WERI-Rb-1 (cell line): ENCODE results near the gene LTB.

Source experiments
- DNase-seq: peaks from one replicate; pipeline ENCODE4 v3.0.0-alpha.2; 2020
- H3K27ac ChIP-seq: fragments of 250-450 bp; sonication (Bioruptor Pico); 2 replicates; pipeline ENCODE4 v1.5.1; 2020; ENCODE audit warnings: mild to moderate bottlenecking, moderate library complexity
- H3K27me3 ChIP-seq: fragments of 250-450 bp; sonication (Bioruptor Pico); 2 replicates; pipeline ENCODE4 v1.5.1; 2021; ENCODE audit warnings: mild to moderate bottlenecking, low read depth, moderate library complexity; ENCODE audit not compliant: insufficient read depth, severe bottlenecking
- H3K36me3 ChIP-seq: fragments of 250-450 bp; sonication (Bioruptor Pico); 2 replicates; pipeline ENCODE4 v1.5.1; 2020; ENCODE audit warnings: mild to moderate bottlenecking, moderate library complexity
- H3K4me3 ChIP-seq: 2 replicates; pipeline ENCODE4 v1.5.1; 2011; ENCODE audit warnings: low read depth, mild to moderate bottlenecking, control low read depth, low read length
- H3K9me3 ChIP-seq: fragments of 250-450 bp; sonication (Bioruptor Pico); 2 replicates; pipeline ENCODE4 v1.5.1; 2021; ENCODE audit warnings: mild to moderate bottlenecking, moderate library complexity; ENCODE audit not compliant: severe bottlenecking
- CTCF ChIP-seq: IDR thresholded peaks from 2 replicates; pipeline ENCODE4 v1.5.1; 2011; ENCODE audit warnings: low read depth, mild to moderate bottlenecking, control low read depth, inconsistent platforms, low read length

The LTB gene

GRCh38 chr6:31614684-31615578 lies 32.7 kb upstream of the LTB start, which contains the start of gene AIF1:
TSS of gene AIF1 (plus strand) at chr6:31615234. CDS start at chr6:31615330, 96 bp downstream.
- no peak within 1 kb of the TSS for H3K4me3 ChIP-seq
- no peak for DNase-seq
- no peaks in the 10 kb centered on the region for H3K9me3 ChIP-seq
- no peak for TF ChIP-seq CTCF
- no peak within 1 kb of the TSS for H3K27ac ChIP-seq
- H3K36me3 ChIP-seq: no peaks in the 10 kb centered on the region
- no peaks in the 10 kb centered on the region for H3K27me3 ChIP-seq

GRCh38 chr6:31614075-31614619 lies 31.9 kb upstream of the LTB start:
- H3K4me3 ChIP-seq: no peak overlapping the region
- TF ChIP-seq CTCF: no peak
- no peaks in the 10 kb centered on the region for H3K36me3 ChIP-seq
- H3K27me3 ChIP-seq: no peaks in the 10 kb centered on the region
- no peak for DNase-seq
- no peaks in the 10 kb centered on the region for H3K9me3 ChIP-seq
- H3K27ac ChIP-seq: no peak overlapping the region

- no peak for DNase-seq
- no peak for TF ChIP-seq CTCF
- no peak overlapping the region for H3K4me3 ChIP-seq
- H3K9me3 ChIP-seq: no peaks in the 10 kb centered on the region
- no peak overlapping the region; the same call in 1 of the 2 replicates for H3K27ac ChIP-seq
- no peaks in the 10 kb centered on the region for H3K27me3 ChIP-seq
- H3K36me3 ChIP-seq: no peaks in the 10 kb centered on the region
These were observed 28.7 kb upstream of the LTB start for GRCh38 chr6:31610968-31611367.

- no peaks in the 10 kb centered on the region for H3K27me3 ChIP-seq
- H3K4me3 ChIP-seq: no peak overlapping the region
- H3K36me3 ChIP-seq: no peaks in the 10 kb centered on the region
- no peak for DNase-seq
- no peaks in the 10 kb centered on the region for H3K9me3 ChIP-seq
- H3K27ac ChIP-seq: no peak overlapping the region
- TF ChIP-seq CTCF: no peak
These were observed 27.5 kb upstream of the LTB start for GRCh38 chr6:31609519-31610406.

- Histone ChIP-seq H3K9me3 (no peaks in the 10 kb centered on the region), H3K4me3 (no peak overlapping the region), H3K36me3 (no peaks in the 10 kb centered on the region), H3K27ac (no peak overlapping the region), H3K27me3 (no peaks in the 10 kb centered on the region)
- no peak for DNase-seq
- no peak for TF ChIP-seq CTCF
These were observed 25.1 kb upstream of the LTB start for GRCh38 chr6:31607317-31607716.
